Heart right ventricle (tissue), 16 donors: ENCODE results near the gene SLC39A11. TPM values are rescaled to one million over a fixed set of nuclear protein-coding genes. Genes with fewer than 3 reads are reported as not detected.

Experiments used
- ATAC-seq, 8 donors: fragments of 200-7000 bp; cut with Tn5 transposase; one replicate each; pipeline ENCODE4 v1.9.1; 2020; ENCODE audit warnings: mild to moderate bottlenecking in 8 of 8, moderate library complexity in 8 of 8, moderate number of reproducible peaks in 1 of 8
- DNase-seq, 2 donors: peaks; one replicate each; pipeline ENCODE4 v3.0.0-alpha.2; 2020
- H3K27ac ChIP-seq, 10 donors: fragments of 200-600 bp; sonication (generic) in 2 of 10; one replicate each; pipeline versions ENCODE4 v1.5.0 to v1.8.0; 2020 to 2022; ENCODE audit warnings: mild to moderate bottlenecking in 3 of 10
- H3K27me3 ChIP-seq, 7 donors: fragments of 200-600 bp; one replicate each; pipeline ENCODE4 v1.8.0; 2021 to 2022; ENCODE audit warnings: mild to moderate bottlenecking in 2 of 7
- H3K36me3 ChIP-seq, 9 donors: fragments of 200-600 bp; sonication (generic) in 1 of 9; one replicate each; pipeline versions ENCODE4 v1.5.0 to v1.8.0; 2020 to 2022; ENCODE audit warnings: mild to moderate bottlenecking in 2 of 9
- H3K4me1 ChIP-seq, 9 donors: fragments of 200-600 bp; sonication (generic) in 1 of 9; one replicate each; pipeline versions ENCODE4 v1.5.0 to v1.8.0; 2020 to 2022; ENCODE audit warnings: mild to moderate bottlenecking in 4 of 9
- H3K4me3 ChIP-seq, 10 donors: fragments of 200-600 bp; sonication (generic) in 2 of 10; one replicate each; pipeline versions ENCODE4 v1.5.0 to v1.8.0; 2020 to 2022; ENCODE audit warnings: mild to moderate bottlenecking in 7 of 10, moderate library complexity in 2 of 10
- H3K9me3 ChIP-seq, 11 donors: fragments of 200-600 bp in 10 of 11; sonication (generic) in 2 of 11; one replicate each; pipeline versions ENCODE4 v1.5.0 to v1.8.0; 2013 to 2022; ENCODE audit warnings: mild to moderate bottlenecking in 2 of 11, control low read depth in 1 of 11, moderate library complexity in 1 of 11
- CTCF ChIP-seq, 9 donors: fragments of 200-600 bp; sonication (generic) in 2 of 9; IDR thresholded peaks; one replicate each; pipeline versions ENCODE4 v1.5.0 to v1.8.0; 2021 to 2022; ENCODE audit warnings: antibody characterized with exemption in 9 of 9, mild to moderate bottlenecking in 5 of 9, moderate library complexity in 1 of 9
- WGBS, 2 donors: extraction: QIAGEN DNeasy Blood & Tissue Kit; methylation state at CpG; one replicate each; pipeline ENCODE4 v1.1.7; 2013; ENCODE audit warnings: inconsistent platforms in 1 of 2; 5-methylcytosine and 5-hydroxymethylcytosine counted together
- intact Hi-C, 10 donors: fragments of 100-400 bp; cut with DNase I; formaldehyde crosslinking; loops; one replicate each; pipeline versions ENCODE4 v1.11.1 to v1.14.2; 2022
- polyA plus RNA-seq, 2 donors: library from polyadenylated mRNA; stranded (reverse); fragments of 200-250 nt; gene quantifications; one replicate each; pipeline ENCODE4 v1.2.3, GENCODE V29; 2013
- total RNA-seq, 10 donors: library from RNA; stranded (reverse); fragmentation: NEBNext Ultra II Directional in 3 of 10; extraction: Animal tissue kit (Norgen Biotek cat#: 25700) in 3 of 10; gene quantifications; one replicate each; pipeline versions ENCODE4 v1.2.1 to v1.2.4, GENCODE V29; 2021 to 2023
- donor health status: Arrhythmogenic right ventricular cardiomyopathy.
- donor health status: ischemic (EF 13 %, LVEDD 7.1; RV severe dilation, severe dysfunction).
- donor health status: healthy with polysubstance abuse.
- donor health status: DM: no; HTN: yes; CAD: no.
- donor health status: DM: no; HTN: no; CAD: no.
- donor health status: ischemic (EF 25% LVEDD 6.9; RV normal size, moderate dysfunction).
- donor health status: ischemic (EF 25% LVEDD 5.7; RV mildly dilated, moderate dysfunction).
- donor health status: healthy.
- donor health status: DM: yes; HTN: yes; CAD: no.
- donor health status: Ischemic cardiomyopathy.
- donor health status: ischemic (EF 35%, LVEDD 5.7; RV mildly dilated, moderate dysfunction).
- donor health status: nonischemic (EF 11% LVEDD 7.7; RV severe dilation, severe dysfunction).
- donor health status: DM: yes; HTN: yes; CAD: no.
- donor health status: PGD.
- donor health status: ischemic (EF 29% LVEDD 5.4; RV normal size, mild dysfunction).
- donor health status: nonischemic (EF 23%, LVEDD 6.1; RV moderate dilation, normal function).

Gene SLC39A11
- total and polyA plus RNA-seq, 12 donors = 2.4 to 11.3 (median 6.4) TPM

- Histone ChIP-seq H3K9me3 (peaks cover 0 to 17% (median 0%) of the 10 kb centered on the region in 11 donors), H3K4me1 (no peaks in the 10 kb centered on the region), H3K27me3 (no peaks in the 10 kb centered on the region), H3K27ac (no peak overlapping the region), H3K36me3 (no peaks in the 10 kb centered on the region), H3K4me3 (no peak overlapping the region)
- ATAC-seq = no peak
- TF ChIP-seq CTCF (IDR thresholded peaks at IDR 0.05) = no peak
- no peak for DNase-seq
- 80 to 84% methylated on average over 2 of the region's 2 CpGs for WGBS, 2 donors
- intact Hi-C loops = no loop called here
These were observed 333.2 kb downstream of the SLC39A11 start for GRCh38 chr17:72759301-72759700.

DNA sequence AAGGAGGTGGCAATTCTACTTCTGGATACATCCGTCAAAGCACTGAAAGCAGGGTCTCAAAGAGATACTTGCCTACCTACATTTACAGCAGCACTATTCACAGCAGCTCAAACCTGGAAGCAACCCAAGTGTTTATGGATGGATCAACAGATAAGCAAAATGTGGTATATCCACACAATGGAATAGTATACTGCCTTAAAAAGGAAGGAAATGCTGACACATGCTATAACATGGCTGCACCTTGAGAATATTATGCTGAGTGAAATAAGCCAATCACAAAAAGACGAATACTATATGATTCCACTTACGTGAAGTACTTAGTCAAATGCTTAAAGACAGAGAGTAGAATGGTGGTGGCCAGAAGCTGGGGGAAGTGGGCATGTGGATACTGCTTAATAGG lies 336.2 kb downstream of the SLC39A11 start:
- Histone ChIP-seq H3K4me3 (no peak overlapping the region), H3K27me3 (no peaks in the 10 kb centered on the region), H3K27ac (no peak overlapping the region), H3K4me1 (no peaks in the 10 kb centered on the region), H3K9me3 (peaks cover 0 to 17% (median 0%) of the 10 kb centered on the region in 11 donors), H3K36me3 (no peaks in the 10 kb centered on the region)
- TF ChIP-seq CTCF (IDR thresholded peaks at IDR 0.05) = no peak
- intact Hi-C loops = no loop called here
- 95 to 99% methylated on average over 3 of the region's 3 CpGs for WGBS, 2 donors
- DNase-seq = no peak
- ATAC-seq = no peak

- intact Hi-C loops = no loop called here
- H3K4me3 ChIP-seq = no peak overlapping the region
- H3K27me3 ChIP-seq = no peaks in the 10 kb centered on the region
- peaks cover 0 to 17% (median 0%) of the 10 kb centered on the region in 11 donors for H3K9me3 ChIP-seq
- DNase-seq = no peak
- 65 to 74% methylated on average over 6 of the region's 6 CpGs for WGBS, 2 donors
- H3K27ac ChIP-seq = no peak overlapping the region
- H3K4me1 ChIP-seq = no peaks in the 10 kb centered on the region
- H3K36me3 ChIP-seq = no peaks in the 10 kb centered on the region
- no peak for TF ChIP-seq CTCF (IDR thresholded peaks at IDR 0.05)
- ATAC-seq = no peak
These were observed 338.0 kb downstream of the SLC39A11 start for GRCh38 chr17:72754513-72754912.

DNA sequence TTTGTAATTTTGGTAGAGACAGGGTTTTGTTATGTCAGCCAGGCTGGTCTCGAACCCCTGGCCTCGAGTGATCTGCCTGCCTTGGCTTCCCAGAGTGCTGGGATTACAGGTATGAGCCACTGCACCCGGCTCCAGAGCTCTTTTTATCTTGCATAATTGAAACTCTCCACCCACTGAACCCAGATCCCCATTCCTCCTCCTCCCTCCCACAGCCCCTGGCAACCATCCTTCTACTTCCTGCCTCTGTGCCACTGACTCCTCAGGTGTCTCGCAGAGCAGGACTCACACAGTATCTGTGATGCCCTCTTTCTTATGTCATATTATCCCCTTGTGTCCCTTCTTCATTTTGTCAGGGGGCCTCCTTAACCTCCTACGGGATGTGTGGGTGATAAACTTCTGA lies 340.7 kb downstream of the SLC39A11 start:
- no peaks in the 10 kb centered on the region for H3K27me3 ChIP-seq
- 76 to 81% methylated on average over 5 of the region's 5 CpGs for WGBS, 2 donors
- ATAC-seq (no peak), DNase-seq (no peak)
- no peaks in the 10 kb centered on the region for H3K36me3 ChIP-seq
- no peak for TF ChIP-seq CTCF (IDR thresholded peaks at IDR 0.05)
- intact Hi-C loops = no loop called here
- H3K9me3 ChIP-seq = peaks cover 0 to 9% (median 0%) of the 10 kb centered on the region in 11 donors
- no peak overlapping the region for H3K27ac ChIP-seq
- no peak overlapping the region for H3K4me3 ChIP-seq
- H3K4me1 ChIP-seq = peaks cover 0 to 5% (median 0%) of the 10 kb centered on the region in 9 donors
